22Rv1 (cell line): ENCODE results near the gene SYNDIG1.

Source experiments
- CTCF ChIP-seq: fragments of 450-650 bp; IDR thresholded peaks from 2 replicates; pipeline ENCODE4 v1.5.1; 2017; ENCODE audit warnings: mild to moderate bottlenecking
- ZFX ChIP-seq: fragments of 450-650 bp; IDR thresholded peaks from 2 replicates; pipeline ENCODE4 v1.6.1; 2017; ENCODE audit warnings: antibody characterized with exemption, borderline replicate concordance

GRCh38 chr20:24605937-24606455 lies 136.6 kb downstream of the SYNDIG1 start:
- TF ChIP-seq CTCF (no peak), ZFX (no peak)
